H1 (cell line): ENCODE results near the gene LDLRAD4.

Source experiments
- ATF2 ChIP-seq: IDR thresholded peaks from 2 replicates; pipeline ENCODE4 v1.6.1; 2012; ENCODE audit warnings: low read length, inconsistent platforms
- CEBPB ChIP-seq: IDR thresholded peaks from 2 replicates; pipeline ENCODE4 v1.6.1; 2012; ENCODE audit warnings: low read depth, low read length
- CHD1 ChIP-seq: IDR thresholded peaks from 2 replicates; pipeline ENCODE4 v1.6.1; 2012; ENCODE audit warnings: low read depth, low read length, improper control_type of control experiment
- CREB1 ChIP-seq: IDR thresholded peaks from 2 replicates; pipeline ENCODE4 v1.6.1; 2012; ENCODE audit warnings: inconsistent platforms
- CTCF ChIP-seq, 3 experiments: IDR thresholded peaks; 1 replicate in 2 of 3; 2 replicates in 1 of 3; pipeline versions ENCODE4 v1.5.1 to v1.6.1; 2011; ENCODE audit warnings: low read length in 3 of 3, mild to moderate bottlenecking in 3 of 3, inconsistent platforms in 2 of 3, low read depth in 1 of 3, moderate library complexity in 1 of 3; ENCODE audit not compliant: insufficient read depth in 1 of 3; ENCODE audit errors: control extremely low read depth in 1 of 3
- GTF2F1 ChIP-seq: IDR thresholded peaks from 2 replicates; pipeline ENCODE4 v1.6.1; 2012; ENCODE audit warnings: low read depth, low read length, improper control_type of control experiment, borderline replicate concordance
- JUN ChIP-seq: IDR thresholded peaks from 2 replicates; pipeline ENCODE4 v1.6.1; 2011; ENCODE audit warnings: low read depth, mild to moderate bottlenecking, improper control_type of control experiment, low read length
- TCF12 ChIP-seq: IDR thresholded peaks from 2 replicates; pipeline ENCODE4 v1.6.1; 2011; ENCODE audit warnings: low read depth, mild to moderate bottlenecking, low read length

GRCh38 chr18:13213036-13213795 is 5.3 kb upstream of the LDLRAD4 start:
- TF ChIP-seq CEBPB (no peak), ATF2 (no peak), CTCF (IDR thresholded peaks at IDR 0.05; ENCODE audit: control extremely low read depth in 1 of 3, insufficient read depth in 1 of 3, low read depth in 1 of 3, low read length in 3 of 3) (no peak), GTF2F1 (no peak), TCF12 (no peak), CHD1 (no peak), CREB1 (no peak), JUN (no peak)
